ENCODE measurements around the gene DOK6. TPM values are rescaled to one million over a fixed set of nuclear protein-coding genes. Genes with fewer than 3 reads are reported as not detected.
"Not testable (repeated sequence)": the region's sequence is repeated elsewhere in the genome, so short reads cannot be mapped to it uniquely, and the experiment has no call there.

DOK6 gene
- total RNA-seq, 1 experiment from 2014 or later: 4.1 TPM

DNA sequence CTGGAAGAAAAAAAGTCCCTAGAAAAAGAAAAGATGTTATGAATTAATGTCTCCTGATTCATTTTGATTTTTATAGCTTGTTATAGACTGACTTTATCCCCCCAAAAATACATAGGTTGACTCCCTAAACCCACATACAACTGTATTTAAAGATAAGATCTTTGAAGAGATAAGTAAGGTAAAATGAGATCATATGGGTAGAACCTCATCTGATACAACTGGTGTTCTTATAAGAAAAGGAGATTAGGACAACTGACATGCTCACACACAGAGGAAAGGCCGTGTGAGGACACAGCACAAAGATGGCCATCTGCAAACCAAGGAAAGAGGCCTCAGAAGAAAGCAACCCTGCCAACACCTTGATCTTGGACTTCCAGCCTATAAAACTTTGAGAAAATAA is 429.5 kb downstream of the DOK6 start:
- Mint-ChIP-seq H3K27ac (no peak overlapping the region), H3K36me3 (no peaks in the 10 kb centered on the region), H3K4me3 (no peak overlapping the region), H3K27me3 (ENCODE audit: low read depth) (no peaks in the 10 kb centered on the region), H3K4me1 (no peaks in the 10 kb centered on the region), H3K9me3 (no peaks in the 10 kb centered on the region)
- ChIA-PET POLR2A (no interaction called here), CTCF (no interaction called here)
- no peak for ATAC-seq
- TF ChIP-seq CREM (CRISPR knock-in tag; IDR thresholded peaks at IDR 0.05) (no peak), RORB (CRISPR knock-in tag; IDR thresholded peaks at IDR 0.05) (no peak), USF1 (CRISPR knock-in tag; IDR thresholded peaks at IDR 0.05) (no peak), E2F5 (CRISPR knock-in tag; IDR thresholded peaks at IDR 0.05) (no peak), FOXP1 (CRISPR knock-in tag; IDR thresholded peaks at IDR 0.05; ENCODE audit: borderline replicate concordance) (no peak), JUN (CRISPR knock-in tag; IDR thresholded peaks at IDR 0.05) (no peak), NFYB (CRISPR knock-in tag; conservative IDR thresholded peaks at IDR 0.05; ENCODE audit: low read depth) (no peak), SP1 (CRISPR knock-in tag; conservative IDR thresholded peaks at IDR 0.05) (no peak), SMAD3 (CRISPR knock-in tag; IDR thresholded peaks at IDR 0.05; ENCODE audit: borderline replicate concordance) (no peak), E2F1 (CRISPR knock-in tag; IDR thresholded peaks at IDR 0.05) (no peak), PREB (CRISPR knock-in tag; IDR thresholded peaks at IDR 0.05; ENCODE audit: borderline replicate concordance) (no peak), ESRRA (CRISPR knock-in tag; IDR thresholded peaks at IDR 0.05; ENCODE audit: borderline replicate concordance) (no peak), PRRX2 (CRISPR knock-in tag; IDR thresholded peaks at IDR 0.05) (no peak)
- TF ChIP-seq, protein P1, sequence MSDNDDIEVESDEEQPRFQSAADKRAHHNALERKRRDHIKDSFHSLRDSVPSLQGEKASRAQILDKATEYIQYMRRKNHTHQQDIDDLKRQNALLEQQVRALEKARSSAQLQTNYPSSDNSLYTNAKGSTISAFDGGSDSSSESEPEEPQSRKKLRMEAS (CRISPR knock-in tag; IDR thresholded peaks at IDR 0.05): no peak
- TF ChIP-seq, protein P2, sequence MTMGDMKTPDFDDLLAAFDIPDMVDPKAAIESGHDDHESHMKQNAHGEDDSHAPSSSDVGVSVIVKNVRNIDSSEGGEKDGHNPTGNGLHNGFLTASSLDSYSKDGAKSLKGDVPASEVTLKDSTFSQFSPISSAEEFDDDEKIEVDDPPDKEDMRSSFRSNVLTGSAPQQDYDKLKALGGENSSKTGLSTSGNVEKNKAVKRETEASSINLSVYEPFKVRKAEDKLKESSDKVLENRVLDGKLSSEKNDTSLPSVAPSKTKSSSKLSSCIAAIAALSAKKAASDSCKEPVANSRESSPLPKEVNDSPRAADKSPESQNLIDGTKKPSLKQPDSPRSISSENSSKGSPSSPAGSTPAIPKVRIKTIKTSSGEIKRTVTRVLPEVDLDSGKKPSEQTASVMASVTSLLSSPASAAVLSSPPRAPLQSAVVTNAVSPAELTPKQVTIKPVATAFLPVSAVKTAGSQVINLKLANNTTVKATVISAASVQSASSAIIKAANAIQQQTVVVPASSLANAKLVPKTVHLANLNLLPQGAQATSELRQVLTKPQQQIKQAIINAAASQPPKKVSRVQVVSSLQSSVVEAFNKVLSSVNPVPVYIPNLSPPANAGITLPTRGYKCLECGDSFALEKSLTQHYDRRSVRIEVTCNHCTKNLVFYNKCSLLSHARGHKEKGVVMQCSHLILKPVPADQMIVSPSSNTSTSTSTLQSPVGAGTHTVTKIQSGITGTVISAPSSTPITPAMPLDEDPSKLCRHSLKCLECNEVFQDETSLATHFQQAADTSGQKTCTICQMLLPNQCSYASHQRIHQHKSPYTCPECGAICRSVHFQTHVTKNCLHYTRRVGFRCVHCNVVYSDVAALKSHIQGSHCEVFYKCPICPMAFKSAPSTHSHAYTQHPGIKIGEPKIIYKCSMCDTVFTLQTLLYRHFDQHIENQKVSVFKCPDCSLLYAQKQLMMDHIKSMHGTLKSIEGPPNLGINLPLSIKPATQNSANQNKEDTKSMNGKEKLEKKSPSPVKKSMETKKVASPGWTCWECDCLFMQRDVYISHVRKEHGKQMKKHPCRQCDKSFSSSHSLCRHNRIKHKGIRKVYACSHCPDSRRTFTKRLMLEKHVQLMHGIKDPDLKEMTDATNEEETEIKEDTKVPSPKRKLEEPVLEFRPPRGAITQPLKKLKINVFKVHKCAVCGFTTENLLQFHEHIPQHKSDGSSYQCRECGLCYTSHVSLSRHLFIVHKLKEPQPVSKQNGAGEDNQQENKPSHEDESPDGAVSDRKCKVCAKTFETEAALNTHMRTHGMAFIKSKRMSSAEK (CRISPR knock-in tag; IDR thresholded peaks at IDR 0.05; ENCODE audit: borderline replicate concordance): no peak
- DNase-seq (ENCODE audit: low spot score): no peak

DNA sequence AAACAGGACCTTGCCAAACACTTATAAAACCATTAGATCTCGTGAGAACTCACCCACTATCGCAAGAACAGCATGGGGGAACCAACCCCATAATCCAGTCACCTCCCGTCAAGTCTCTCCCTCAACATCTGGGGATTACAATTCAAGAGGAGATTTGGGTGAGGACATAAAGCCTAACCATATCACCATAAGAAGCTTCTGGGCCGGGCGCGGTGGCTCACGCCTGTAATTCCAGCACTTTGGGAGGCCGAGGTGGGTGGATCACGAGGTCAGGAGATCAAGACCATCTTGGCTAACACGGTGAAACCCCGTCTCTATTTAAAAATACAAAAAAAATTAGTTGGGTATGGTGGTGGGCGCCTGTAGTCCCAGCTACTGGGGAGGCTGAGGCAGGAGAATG is 434.3 kb downstream of the DOK6 start:
- CTCF ChIA-PET; DNase-seq (ENCODE audit: low spot score); H3K9me3 Mint-ChIP-seq; H3K27me3 Mint-ChIP-seq (ENCODE audit: low read depth); POLR2A ChIA-PET; ATAC-seq; H3K27ac Mint-ChIP-seq; H3K36me3 Mint-ChIP-seq; H3K4me3 Mint-ChIP-seq; H3K4me1 Mint-ChIP-seq: not testable (repeated sequence)

All from WTC11 (cell line).